Vagina (tissue), 2 donors: ENCODE data around the gene PPARGC1A.

ENCODE experiments used
- POLR2AphosphoS5 ChIP-seq, 2 donors: sonication (generic); formaldehyde crosslinking; IDR thresholded peaks; one replicate each; pipeline ENCODE4 v1.9.0; 2017; ENCODE audit warnings: antibody characterized with exemption in 2 of 2, mild to moderate bottlenecking in 2 of 2, low read depth in 1 of 2; ENCODE audit not compliant: insufficient read depth in 1 of 2
- TF ChIP-seq, protein P1 (sequence below), 3 experiments: fragments of 450-650 bp in 2 of 3; fragments of 200-600 bp in 1 of 3; sonication (generic) in 1 of 3; IDR thresholded peaks; one replicate each; pipeline ENCODE4 v1.5.1; 2017 to 2019; ENCODE audit warnings: antibody characterized with exemption in 3 of 3, mild to moderate bottlenecking in 2 of 3, moderate library complexity in 2 of 3

GRCh38 chr4:23874536-23874901 lies 15.3 kb downstream of the PPARGC1A start:
- TF ChIP-seq, protein P1, sequence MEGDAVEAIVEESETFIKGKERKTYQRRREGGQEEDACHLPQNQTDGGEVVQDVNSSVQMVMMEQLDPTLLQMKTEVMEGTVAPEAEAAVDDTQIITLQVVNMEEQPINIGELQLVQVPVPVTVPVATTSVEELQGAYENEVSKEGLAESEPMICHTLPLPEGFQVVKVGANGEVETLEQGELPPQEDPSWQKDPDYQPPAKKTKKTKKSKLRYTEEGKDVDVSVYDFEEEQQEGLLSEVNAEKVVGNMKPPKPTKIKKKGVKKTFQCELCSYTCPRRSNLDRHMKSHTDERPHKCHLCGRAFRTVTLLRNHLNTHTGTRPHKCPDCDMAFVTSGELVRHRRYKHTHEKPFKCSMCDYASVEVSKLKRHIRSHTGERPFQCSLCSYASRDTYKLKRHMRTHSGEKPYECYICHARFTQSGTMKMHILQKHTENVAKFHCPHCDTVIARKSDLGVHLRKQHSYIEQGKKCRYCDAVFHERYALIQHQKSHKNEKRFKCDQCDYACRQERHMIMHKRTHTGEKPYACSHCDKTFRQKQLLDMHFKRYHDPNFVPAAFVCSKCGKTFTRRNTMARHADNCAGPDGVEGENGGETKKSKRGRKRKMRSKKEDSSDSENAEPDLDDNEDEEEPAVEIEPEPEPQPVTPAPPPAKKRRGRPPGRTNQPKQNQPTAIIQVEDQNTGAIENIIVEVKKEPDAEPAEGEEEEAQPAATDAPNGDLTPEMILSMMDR (IDR thresholded peaks at IDR 0.05) = no peak
- no peak for TF ChIP-seq POLR2AphosphoS5 (IDR thresholded peaks at IDR 0.05; ENCODE audit: insufficient read depth in 1 of 2, low read depth in 1 of 2)
